ENCODE results near the gene VSTM2A. TPM values are rescaled to one million over a fixed set of nuclear protein-coding genes. Genes with fewer than 3 reads are reported as not detected.

The VSTM2A gene
- total RNA-seq, 2 donors from 2014 or later = not detected

- Histone ChIP-seq H3K9me3 (no peaks in the 10 kb centered on the region), H3K27ac (no peak overlapping the region), H3K36me3 (no peaks in the 10 kb centered on the region), H3K4me1 (ENCODE audit: control insufficient read depth in 1 of 2, low read depth in 2 of 2) (peaks cover 0 to 13% of the 10 kb centered on the region in 2 donors), H3K4me3 (no peak overlapping the region), H3K27me3 (replicated peaks; ENCODE audit: insufficient read depth) (peaks cover 3% of the 10 kb centered on the region)
- no peak for ATAC-seq (ENCODE audit: insufficient number of reproducible peaks, low FRiP score, low read depth)
- DNase-seq (ENCODE audit: low spot score) = no peak
- no peak for TF ChIP-seq CTCF (IDR thresholded peaks at IDR 0.05)
Measured at GRCh38 chr7:54544149-54544526, 2.0 kb downstream of the VSTM2A start.

GRCh38 chr7:54544527-54545240, 2.5 kb downstream of the VSTM2A start:
- ATAC-seq (ENCODE audit: insufficient number of reproducible peaks, low FRiP score, low read depth) (no peak), DNase-seq (ENCODE audit: low spot score) (no peak)
- no peak overlapping the region for H3K27ac ChIP-seq
- H3K27me3 ChIP-seq (replicated peaks; ENCODE audit: insufficient read depth) = peaks cover 3% of the 10 kb centered on the region
- H3K9me3 ChIP-seq = no peaks in the 10 kb centered on the region
- peaks cover 0 to 13% of the 10 kb centered on the region in 2 donors for H3K4me1 ChIP-seq (ENCODE audit: control insufficient read depth in 1 of 2, low read depth in 2 of 2)
- no peaks in the 10 kb centered on the region for H3K36me3 ChIP-seq
- no peak overlapping the region for H3K4me3 ChIP-seq
- no peak for TF ChIP-seq CTCF (IDR thresholded peaks at IDR 0.05)

GRCh38 chr7:54545241-54545563, 3.0 kb downstream of the VSTM2A start:
- no peaks in the 10 kb centered on the region for H3K9me3 ChIP-seq
- H3K36me3 ChIP-seq = no peaks in the 10 kb centered on the region
- H3K27me3 ChIP-seq (replicated peaks; ENCODE audit: insufficient read depth) = peaks cover 3% of the 10 kb centered on the region
- peaks cover 0 to 13% of the 10 kb centered on the region in 2 donors for H3K4me1 ChIP-seq (ENCODE audit: control insufficient read depth in 1 of 2, low read depth in 2 of 2)
- ATAC-seq (ENCODE audit: insufficient number of reproducible peaks, low FRiP score, low read depth) (no peak), DNase-seq (ENCODE audit: low spot score) (no peak)
- no peak for TF ChIP-seq CTCF (IDR thresholded peaks at IDR 0.05)
- no peak overlapping the region for H3K4me3 ChIP-seq
- H3K27ac ChIP-seq = no peak overlapping the region

- TF ChIP-seq CTCF (IDR thresholded peaks at IDR 0.05) = no peak
- Histone ChIP-seq H3K27ac (no peak overlapping the region), H3K27me3 (replicated peaks; ENCODE audit: insufficient read depth) (peaks cover 3% of the 10 kb centered on the region), H3K4me1 (ENCODE audit: control insufficient read depth in 1 of 2, low read depth in 2 of 2) (peaks cover 0 to 12% of the 10 kb centered on the region in 2 donors), H3K36me3 (no peaks in the 10 kb centered on the region), H3K9me3 (no peaks in the 10 kb centered on the region), H3K4me3 (peak overlapping the region; percentile 3)
- DNase-seq (ENCODE audit: low spot score) (no peak), ATAC-seq (ENCODE audit: insufficient number of reproducible peaks, low FRiP score, low read depth) (no peak)
Measured at GRCh38 chr7:54546081-54546985, 4.2 kb downstream of the VSTM2A start.

GRCh38 chr7:54546986-54547314, 4.8 kb downstream of the VSTM2A start:
- Histone ChIP-seq H3K4me3 (peak overlapping the region; percentile 3), H3K36me3 (no peaks in the 10 kb centered on the region), H3K27me3 (replicated peaks; ENCODE audit: insufficient read depth) (peaks cover 3% of the 10 kb centered on the region), H3K27ac (no peak overlapping the region), H3K9me3 (no peaks in the 10 kb centered on the region), H3K4me1 (ENCODE audit: control insufficient read depth in 1 of 2, low read depth in 2 of 2) (peaks cover 0 to 6% of the 10 kb centered on the region in 2 donors)
- no peak for TF ChIP-seq CTCF (IDR thresholded peaks at IDR 0.05)
- ATAC-seq (ENCODE audit: insufficient number of reproducible peaks, low FRiP score, low read depth) = no peak
- DNase-seq (ENCODE audit: low spot score) = no peak

Measured in thoracic aorta (tissue), 2 donors.